Activated CD4-positive, alpha-beta T cell treated with anti-CD3 and anti-CD28 coated beads, Interleukin-2, amount 10 ng/mL, durations not matched to agents 24 days and 14 days (primary cell): Measurements from ENCODE around the gene KCND3. TPM values are rescaled to one million over a fixed set of nuclear protein-coding genes. Genes with fewer than 3 reads are reported as not detected.
"Not testable (repeated sequence)": the region's sequence is repeated elsewhere in the genome, so short reads cannot be mapped to it uniquely, and the experiment has no call there.

ENCODE experiments used
- DNase-seq: peaks from one replicate; pipeline ENCODE4 v3.0.0; 2022
- H3K27ac Mint-ChIP-seq: one replicate; pipeline ENCODE4 v1.8.0; 2022; ENCODE audit warnings: mild to moderate bottlenecking, mixed read lengths
- H3K27me3 Mint-ChIP-seq: one replicate; pipeline ENCODE4 v1.8.0; 2022; ENCODE audit warnings: mixed read lengths
- H3K36me3 Mint-ChIP-seq: one replicate; pipeline ENCODE4 v1.8.0; 2022; ENCODE audit warnings: low read depth, mild to moderate bottlenecking, mixed read lengths
- H3K4me1 Mint-ChIP-seq: one replicate; pipeline ENCODE4 v1.8.0; 2021; ENCODE audit warnings: mixed read lengths
- H3K4me3 Mint-ChIP-seq: one replicate; pipeline ENCODE4 v1.8.0; 2022; ENCODE audit warnings: mild to moderate bottlenecking, moderate library complexity, mixed read lengths
- H3K9me3 Mint-ChIP-seq: one replicate; pipeline ENCODE4 v1.8.0; 2021; ENCODE audit warnings: mixed read lengths
- intact Hi-C: fragments of 100-400 bp; cut with micrococcal nuclease; formaldehyde crosslinking; loops from one replicate; pipeline ENCODE4 v1.15.1; 2023
- total RNA-seq: library from RNA; stranded (reverse); gene quantifications from 2 replicates; pipeline ENCODE4 v1.2.3, GENCODE V29; 2022

Gene KCND3
- total RNA-seq, 1 donor from 2014 or later, result not detected

DNA sequence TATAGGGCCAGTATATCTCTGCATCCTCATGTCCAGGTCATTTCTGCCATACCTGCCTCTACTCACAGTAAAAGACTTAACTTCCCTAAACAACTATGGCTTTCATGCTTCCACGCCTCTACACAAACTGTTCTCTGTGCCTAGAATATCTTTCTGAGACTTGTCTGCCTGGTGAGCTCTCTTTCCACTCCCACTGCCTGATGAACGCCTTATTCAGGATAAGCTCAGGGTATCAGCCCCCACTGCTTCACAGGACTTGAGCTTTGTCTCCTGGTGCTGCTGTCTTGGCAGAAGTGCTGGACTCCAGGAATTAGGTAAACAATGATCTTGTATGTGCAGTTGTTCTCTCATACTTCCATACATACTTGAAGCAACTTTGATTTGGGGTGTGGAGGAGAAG, 238.6 kb downstream of the KCND3 start:
- no peaks in the 10 kb centered on the region for H3K36me3 Mint-ChIP-seq
- intact Hi-C loops, result no loop called here

DNA sequence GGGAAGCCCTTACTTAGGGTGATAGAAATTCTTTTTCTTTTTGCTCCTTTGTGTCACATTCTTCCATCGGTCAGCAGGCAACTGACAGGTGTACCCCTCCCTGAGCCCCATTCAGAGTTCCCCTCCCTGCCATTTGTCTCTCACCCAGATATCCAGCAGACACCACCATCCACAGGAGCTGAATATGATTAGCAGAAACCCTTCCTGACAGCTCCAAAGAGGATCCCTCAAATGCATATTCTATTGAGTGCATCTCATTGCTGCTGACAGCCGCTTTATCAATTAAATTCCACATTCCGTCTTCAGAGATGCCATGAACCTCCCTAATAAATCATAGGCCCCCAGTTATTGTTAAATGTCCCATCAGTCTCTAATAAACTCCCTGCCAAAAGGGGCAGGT, 239.8 kb downstream of the KCND3 start:
- Mint-ChIP-seq H3K4me1 (peaks cover 25% of the 10 kb centered on the region), H3K27ac (no peak overlapping the region)

More for the DNA sequence above, 238.6 kb downstream of the KCND3 start:
- Mint-ChIP-seq H3K27ac (no peak overlapping the region), H3K4me1 (peaks cover 32% of the 10 kb centered on the region), H3K27me3 (peaks cover 8% of the 10 kb centered on the region), H3K4me3 (no peak overlapping the region), H3K9me3 (no peaks in the 10 kb centered on the region)
- DNase-seq, result no peak

DNA sequence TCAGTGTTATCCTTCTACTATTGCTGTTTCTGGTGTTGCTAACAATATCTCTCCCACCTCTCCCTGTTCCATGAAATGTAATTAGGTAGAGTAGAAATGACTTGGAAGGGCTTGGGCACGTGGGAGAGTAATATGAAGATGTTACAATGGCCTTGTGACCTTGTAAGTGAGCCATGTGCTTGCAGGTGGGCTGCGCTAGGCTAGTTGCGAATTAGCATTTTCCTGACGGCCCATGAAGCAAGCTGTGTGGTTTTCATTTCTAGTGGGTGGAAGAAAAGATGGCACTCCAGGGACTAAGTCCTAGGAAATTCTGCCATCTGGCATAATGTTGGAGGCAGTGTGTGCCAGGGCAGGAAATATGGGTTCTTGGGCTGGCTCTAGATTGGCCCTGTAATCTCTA, 241.5 kb downstream of the KCND3 start:
- Mint-ChIP-seq H3K4me3 (no peak overlapping the region), H3K9me3 (no peaks in the 10 kb centered on the region), H3K27ac (peak overlapping the region; percentile 2), H3K36me3 (no peaks in the 10 kb centered on the region), H3K4me1 (peaks cover 20% of the 10 kb centered on the region), H3K27me3 (peaks cover 19% of the 10 kb centered on the region)
- no peak for DNase-seq
- intact Hi-C loops, result loop anchor here (1.0 kb wide), 3 partner anchors 33 to 267 kb away; no protein-coding TSS in a partner anchor

More for the DNA sequence above, 239.8 kb downstream of the KCND3 start:
- Mint-ChIP-seq H3K27me3 (peaks cover 11% of the 10 kb centered on the region), H3K9me3 (no peaks in the 10 kb centered on the region), H3K36me3 (no peaks in the 10 kb centered on the region), H3K4me3 (no peak overlapping the region)
- intact Hi-C loops, result no loop called here
- no peak for DNase-seq

DNA sequence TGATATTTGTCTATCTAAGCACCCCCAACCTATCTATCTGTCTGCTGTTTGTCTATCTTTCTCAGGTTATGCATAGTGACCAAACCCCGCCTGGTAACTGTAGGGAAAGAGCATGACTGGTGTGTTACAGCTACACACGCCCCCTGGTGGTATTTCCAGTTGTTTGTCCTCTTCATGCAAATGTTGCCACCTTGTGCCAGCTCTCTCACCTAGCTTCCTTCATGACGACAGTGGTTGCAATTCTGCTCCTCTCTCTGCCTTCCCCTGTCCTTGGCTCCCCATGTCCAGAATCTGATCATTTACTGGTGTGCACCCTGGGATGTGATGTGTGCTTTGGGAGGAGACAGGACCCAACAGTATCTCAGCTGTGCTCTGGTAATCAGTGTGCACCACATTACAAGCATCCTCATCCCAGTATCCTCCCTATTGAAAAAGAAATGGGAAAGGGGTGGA, 242.2 kb downstream of the KCND3 start:
- Mint-ChIP-seq H3K4me1 (peaks cover 18% of the 10 kb centered on the region), H3K27me3 (peaks cover 23% of the 10 kb centered on the region), H3K27ac (no peak overlapping the region), H3K36me3 (no peaks in the 10 kb centered on the region), H3K4me3 (no peak overlapping the region), H3K9me3 (no peaks in the 10 kb centered on the region)
- intact Hi-C loops, result loop anchor here (1.0 kb wide), 3 partner anchors 32 to 266 kb away; no protein-coding TSS in a partner anchor
- peak; percentile 93 for DNase-seq

DNA sequence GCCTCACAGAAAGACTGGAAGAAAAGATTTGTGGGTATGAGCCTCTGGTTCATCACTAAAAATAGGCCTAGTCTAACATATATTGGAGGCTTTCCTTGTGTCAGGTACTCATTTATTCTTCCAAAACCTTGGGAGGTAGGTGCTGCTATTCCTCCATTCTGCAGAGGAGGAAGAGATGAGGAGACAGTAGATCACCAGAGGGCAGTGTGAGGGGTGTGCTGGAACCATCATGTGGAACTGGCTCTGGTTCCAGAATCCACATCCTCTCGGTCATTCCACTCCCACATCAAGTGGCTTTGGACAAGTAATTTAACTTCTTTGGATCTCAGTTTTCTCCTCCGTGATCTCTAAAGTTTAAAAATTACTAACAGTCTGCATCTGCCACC, 242.9 kb downstream of the KCND3 start:
- Mint-ChIP-seq H3K36me3 (no peaks in the 10 kb centered on the region), H3K9me3 (no peaks in the 10 kb centered on the region), H3K4me1 (peaks cover 13% of the 10 kb centered on the region), H3K27me3 (peaks cover 27% of the 10 kb centered on the region), H3K4me3 (no peak overlapping the region), H3K27ac (no peak overlapping the region)
- DNase-seq, result no peak
- intact Hi-C loops, result no loop called here

GRCh38 chr1:111745675-111746613, 243.5 kb downstream of the KCND3 start:
- H3K9me3 Mint-ChIP-seq, result no peaks in the 10 kb centered on the region

DNA sequence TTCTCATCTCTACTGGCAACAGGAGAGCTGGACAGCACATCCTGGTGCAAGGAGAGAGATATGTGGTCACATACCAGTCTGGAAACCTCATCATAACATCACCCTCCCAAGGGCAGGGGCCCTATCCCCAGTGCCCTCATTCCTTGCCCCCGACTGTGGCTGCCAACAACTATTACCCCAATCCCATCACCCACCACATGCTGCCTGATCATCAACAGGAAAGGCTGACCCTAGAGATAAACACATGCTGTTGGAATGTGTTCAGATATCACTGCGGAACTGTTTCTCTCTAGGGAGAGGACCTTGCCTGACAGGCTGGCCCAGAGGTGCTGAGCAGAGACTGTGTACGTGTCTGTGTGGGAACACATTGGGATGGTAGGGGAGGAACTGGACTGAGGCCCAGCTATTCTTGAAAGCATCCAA, 245.8 kb downstream of the KCND3 start:
- Mint-ChIP-seq H3K27me3 (peaks cover 41% of the 10 kb centered on the region), H3K27ac (no peak overlapping the region), H3K36me3 (no peaks in the 10 kb centered on the region), H3K4me1 (peaks cover 21% of the 10 kb centered on the region), H3K9me3 (no peaks in the 10 kb centered on the region), H3K4me3 (no peak overlapping the region)
- DNase-seq, result no peak
- intact Hi-C loops, result no loop called here

More at GRCh38 chr1:111745675-111746613, 243.5 kb downstream of the KCND3 start:
- DNase-seq, result no peak
- peaks cover 13% of the 10 kb centered on the region for H3K4me1 Mint-ChIP-seq
- H3K4me3 Mint-ChIP-seq, result no peak overlapping the region
- intact Hi-C loops, result no loop called here
- no peak overlapping the region for H3K27ac Mint-ChIP-seq
- no peaks in the 10 kb centered on the region for H3K36me3 Mint-ChIP-seq
- H3K27me3 Mint-ChIP-seq, result peaks cover 32% of the 10 kb centered on the region

GRCh38 chr1:111742938-111743549, 246.4 kb downstream of the KCND3 start:
- Mint-ChIP-seq H3K4me1 (peaks cover 22% of the 10 kb centered on the region), H3K27ac (no peak overlapping the region), H3K4me3 (no peak overlapping the region), H3K9me3 (no peaks in the 10 kb centered on the region), H3K27me3 (peaks cover 42% of the 10 kb centered on the region), H3K36me3 (no peaks in the 10 kb centered on the region)
- intact Hi-C loops, result no loop called here
- no peak for DNase-seq

- H3K9me3 Mint-ChIP-seq, H3K36me3 Mint-ChIP-seq, H3K4me3 Mint-ChIP-seq, H3K27ac Mint-ChIP-seq, DNase-seq, intact Hi-C loops: not testable (repeated sequence)
- Mint-ChIP-seq H3K27me3 (peaks cover 49% of the 10 kb centered on the region), H3K4me1 (peaks cover 24% of the 10 kb centered on the region)
These were observed 247.2 kb downstream of the KCND3 start for GRCh38 chr1:111742292-111742691.

- no peaks in the 10 kb centered on the region for H3K9me3 Mint-ChIP-seq
- peak; percentile 74 for DNase-seq
- intact Hi-C loops, result loop anchor here (1.0 to 5.0 kb wide), 3 partner anchors 15 to 1103 kb away; partner anchors contain the start of gene DDX20
- peaks cover 21% of the 10 kb centered on the region for H3K4me1 Mint-ChIP-seq
- peak overlapping the region; percentile 96 for H3K4me3 Mint-ChIP-seq
- no peak overlapping the region for H3K27ac Mint-ChIP-seq
- H3K27me3 Mint-ChIP-seq, result peaks cover 54% of the 10 kb centered on the region
- no peaks in the 10 kb centered on the region for H3K36me3 Mint-ChIP-seq
These were observed 249.3 kb downstream of the KCND3 start for GRCh38 chr1:111739925-111740765.

- Mint-ChIP-seq H3K27me3 (peaks cover 52% of the 10 kb centered on the region), H3K9me3 (no peaks in the 10 kb centered on the region), H3K4me3 (peak within 1 kb of the TSS; percentile 96), H3K27ac (peak within 1 kb of the TSS; percentile 92), H3K36me3 (no peaks in the 10 kb centered on the region), H3K4me1 (peaks cover 21% of the 10 kb centered on the region)
- DNase-seq, result peak; percentile 95
- intact Hi-C loops, result loop anchor here (1.0 to 5.0 kb wide), 3 partner anchors 16 to 1102 kb away; partner anchors contain the start of gene DDX20
These were observed 250.1 kb downstream of the KCND3 start, which contains the start of gene INKA2 for GRCh38 chr1:111739194-111739924. TSS of gene INKA2 (minus strand) at chr1:111739395. CDS start at chr1:111739242, 153 bp downstream.

DNA sequence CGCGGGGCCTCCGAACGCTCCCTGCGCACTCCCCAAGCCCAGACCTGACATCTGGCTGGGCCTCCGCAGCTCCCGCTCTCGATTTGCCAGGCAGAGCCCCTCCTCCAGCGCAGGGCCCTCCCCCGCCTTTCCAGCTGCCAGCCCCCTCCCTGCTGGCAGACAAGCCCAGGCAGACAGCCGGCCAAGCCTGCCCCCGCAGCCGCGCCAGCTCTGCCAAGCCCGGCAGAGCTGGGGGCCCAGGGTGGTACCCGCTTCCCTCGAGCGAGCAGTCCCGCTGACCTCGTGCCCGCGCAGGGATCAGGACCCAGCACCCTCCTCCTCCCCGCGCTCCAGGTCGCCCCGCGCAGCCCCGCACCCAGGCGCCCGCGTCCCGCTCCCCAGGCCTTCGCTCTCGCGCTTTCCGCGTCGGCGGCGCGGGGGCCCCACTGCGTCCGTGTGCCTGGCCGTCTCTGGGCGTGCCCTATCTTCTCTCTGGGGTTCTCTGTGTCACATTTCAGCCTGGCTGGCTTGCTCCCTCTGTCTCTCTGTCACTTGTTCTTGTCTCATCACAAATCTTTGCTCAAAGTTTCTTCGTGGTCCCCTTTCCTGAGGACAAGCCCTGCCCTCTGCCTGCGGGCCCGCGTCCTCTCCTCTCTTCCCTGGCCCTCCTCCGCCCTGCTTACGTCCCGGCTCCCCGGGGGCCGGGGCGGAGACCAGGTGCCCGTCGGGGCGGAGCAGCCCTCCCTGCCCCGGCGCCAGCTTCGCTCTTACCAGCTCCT, 250.9 kb downstream of the KCND3 start:
- peak; percentile 89 for DNase-seq

More for the DNA sequence above, 250.9 kb downstream of the KCND3 start:
- H3K9me3 Mint-ChIP-seq, result no peaks in the 10 kb centered on the region
- peaks cover 48% of the 10 kb centered on the region for H3K27me3 Mint-ChIP-seq
- H3K36me3 Mint-ChIP-seq, result no peaks in the 10 kb centered on the region
- H3K4me3 Mint-ChIP-seq, result peak overlapping the region; percentile 96
- H3K4me1 Mint-ChIP-seq, result peaks cover 24% of the 10 kb centered on the region
- intact Hi-C loops, result loop anchor here (1.0 to 5.0 kb wide), 3 partner anchors 17 to 1101 kb away; partner anchors contain the start of gene DDX20
- peak overlapping the region; percentile 92 for H3K27ac Mint-ChIP-seq
